SK-N-SH (cell line): Measurements from ENCODE around the gene POP7.

ENCODE experiments used
- CTCF ChIP-seq: fragments of 200-600 bp; sonication (generic); IDR thresholded peaks from 2 replicates; pipeline ENCODE4 v1.6.1; 2017; ENCODE audit warnings: antibody characterized with exemption, mild to moderate bottlenecking, moderate library complexity
- ELF1 ChIP-seq: IDR thresholded peaks from 2 replicates; pipeline ENCODE4 v1.4.0; 2012
- EP300 ChIP-seq, 2 experiments: IDR thresholded peaks; 2 replicates each; pipeline versions ENCODE4 v1.4.0 to v1.6.1; 2012; ENCODE audit warnings: borderline replicate concordance in 1 of 2, low read depth in 1 of 2, low read length in 1 of 2
- FOXM1 ChIP-seq: IDR thresholded peaks from 2 replicates; pipeline ENCODE4 v1.4.0; 2012; ENCODE audit warnings: low read depth, mild to moderate bottlenecking
- JUND ChIP-seq: IDR thresholded peaks from 2 replicates; pipeline ENCODE4 v1.4.0; 2012
- MAX ChIP-seq: IDR thresholded peaks from 2 replicates; pipeline ENCODE4 v1.4.0; 2012; ENCODE audit warnings: low read depth
- POLR2AphosphoS5 ChIP-seq: IDR thresholded peaks from 2 replicates; pipeline ENCODE4 v1.6.1; 2012; ENCODE audit warnings: low read depth, low read length
- RAD21 ChIP-seq: IDR thresholded peaks from 2 replicates; pipeline ENCODE4 v1.6.1; 2012; ENCODE audit warnings: mild to moderate bottlenecking, low read length
- RCOR1 ChIP-seq: fragments of 150-350 bp; IDR thresholded peaks from 2 replicates; pipeline ENCODE4 v1.6.1; 2017; ENCODE audit warnings: antibody characterized with exemption, low read length
- REST ChIP-seq: IDR thresholded peaks from 2 replicates; pipeline ENCODE4 v1.6.1; 2012; ENCODE audit warnings: mild to moderate bottlenecking, low read depth, low read length, moderate library complexity
- SIN3A ChIP-seq: IDR thresholded peaks from 2 replicates; pipeline ENCODE4 v1.6.1; 2012; ENCODE audit warnings: low read depth, mild to moderate bottlenecking, low read length, moderate library complexity, borderline replicate concordance
- USF2 ChIP-seq: fragments of 150-350 bp; IDR thresholded peaks from 2 replicates; pipeline ENCODE4 v1.6.1; 2017; ENCODE audit warnings: antibody characterized with exemption, low read length, low read depth, borderline replicate concordance
- YY1 ChIP-seq: IDR thresholded peaks from 2 replicates; pipeline ENCODE4 v1.4.0; 2012; ENCODE audit warnings: low read depth, mild to moderate bottlenecking

GRCh38 chr7:100689230-100690135 is 16.4 kb upstream of the POP7 start:
- TF ChIP-seq YY1 (no peak), CTCF (no peak), RAD21 (no peak), SIN3A (no peak), REST (no peak), MAX (no peak), USF2 (no peak), EP300 (IDR thresholded peaks at IDR 0.05; ENCODE audit: borderline replicate concordance in 1 of 2, low read depth in 1 of 2, low read length in 1 of 2) (no peak), JUND (no peak), ELF1 (no peak), POLR2AphosphoS5 (no peak), FOXM1 (no peak), RCOR1 (no peak)
